Activated naive CD4-positive, alpha-beta T cell (primary cell): Measurements from ENCODE around the gene PADI4.

ENCODE experiments used
- DNase-seq, 4 experiments: peaks; one replicate each; lab custom pipeline; 2025; lab: John Stamatoyannopoulos, UW

The PADI4 gene

GRCh38 chr1:17286646-17287045, 21.4 kb upstream of the PADI4 start:
- DNase-seq = no peak

- no peak for DNase-seq
These were observed 20.7 kb upstream of the PADI4 start for GRCh38 chr1:17287130-17287776.

GRCh38 chr1:17289721-17290120, 18.3 kb upstream of the PADI4 start:
- no peak for DNase-seq

- DNase-seq = no peak
These were observed 17.4 kb upstream of the PADI4 start for GRCh38 chr1:17290553-17290952.

GRCh38 chr1:17292299-17293160, 15.5 kb upstream of the PADI4 start:
- DNase-seq = no peak

- no peak for DNase-seq
These were observed 14.1 kb upstream of the PADI4 start for GRCh38 chr1:17293681-17294425.

GRCh38 chr1:17295292-17295691, 12.7 kb upstream of the PADI4 start:
- no peak for DNase-seq

GRCh38 chr1:17296086-17296485, 11.9 kb upstream of the PADI4 start:
- DNase-seq = no peak

- DNase-seq = no peak
These were observed 10.0 kb upstream of the PADI4 start for GRCh38 chr1:17297991-17298390.

GRCh38 chr1:17301767-17302166, 6.2 kb upstream of the PADI4 start:
- no peak for DNase-seq

GRCh38 chr1:17304151-17304825, 3.7 kb upstream of the PADI4 start:
- no peak for DNase-seq

- no peak for DNase-seq
These were observed 3.2 kb upstream of the PADI4 start for GRCh38 chr1:17304826-17305175.

GRCh38 chr1:17305576-17306095, 2.4 kb upstream of the PADI4 start:
- no peak for DNase-seq

GRCh38 chr1:17306407-17306806, 1.6 kb upstream of the PADI4 start:
- no peak for DNase-seq

GRCh38 chr1:17306921-17307320, 1.1 kb upstream of the PADI4 start:
- DNase-seq = no peak

- DNase-seq = no peak
These were observed 668 bp upstream of the PADI4 start for GRCh38 chr1:17307329-17307728.

GRCh38 chr1:17308593-17308992, 596 bp downstream of the PADI4 start:
- no peak for DNase-seq

- no peak for DNase-seq
These were observed 1.6 kb downstream of the PADI4 start for GRCh38 chr1:17309426-17310067.

- no peak for DNase-seq
These were observed 2.2 kb downstream of the PADI4 start for GRCh38 chr1:17310068-17310640.

- DNase-seq = no peak
These were observed 5.7 kb downstream of the PADI4 start for GRCh38 chr1:17313530-17314309.
